ENCODE data around the gene MAGEB1. TPM values are rescaled to one million over a fixed set of nuclear protein-coding genes. Genes with fewer than 3 reads are reported as not detected.

Gene MAGEB1
- total RNA-seq, 2 experiments from 2014 or later = not detected

DNA sequence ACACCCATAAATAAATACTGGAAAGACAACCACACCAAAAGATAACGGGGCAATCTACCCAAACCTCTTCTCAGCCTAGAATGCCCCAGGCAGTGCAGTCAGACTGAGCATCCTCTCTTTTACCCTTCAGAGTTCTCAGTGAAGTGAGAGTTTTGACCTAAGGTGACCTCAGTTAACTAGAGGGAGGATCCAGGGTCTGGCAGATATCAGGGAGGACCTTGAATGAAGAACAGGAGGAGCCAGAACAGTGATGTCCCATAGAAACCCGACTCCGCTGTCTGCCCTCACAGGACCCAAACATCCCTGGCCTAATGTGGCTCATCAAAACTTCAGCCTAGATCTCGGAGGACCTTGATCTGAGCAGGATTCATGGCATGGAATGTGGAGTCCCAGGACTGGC, 16.6 kb upstream of the MAGEB1 start, which contains the start of gene MAGEB3:
Gene MAGEB3, plus strand, starts transcription at position 263 of the 400 bp plus-strand sequence. CDS start 5,268 bp downstream, outside the sequence.
- Histone ChIP-seq H3K9me2 (ENCODE audit: insufficient read depth, low read length) (no peaks in the 10 kb centered on the region), H3K4me2 (ENCODE audit: low read length) (no peak within 1 kb of the TSS), H3K9me3 (ENCODE audit: low read length) (no peaks in the 10 kb centered on the region), H4K20me1 (ENCODE audit: insufficient read depth, low read length) (no peaks in the 10 kb centered on the region), H2AFZ (ENCODE audit: low read length) (no peak within 1 kb of the TSS), H3K27ac (ENCODE audit: low read depth, low read length, poor library complexity, severe bottlenecking) (no peak within 1 kb of the TSS), H3K4me1 (ENCODE audit: insufficient read depth, low read length, poor library complexity, severe bottlenecking) (no peaks in the 10 kb centered on the region), H3K36me3 (ENCODE audit: insufficient read depth, low read length) (no peaks in the 10 kb centered on the region), H3K4me3 (ENCODE audit: low read depth, low read length, poor library complexity, severe bottlenecking) (no peak within 1 kb of the TSS), H3K79me2 (ENCODE audit: insufficient read depth, low read depth, low read length) (no peaks in the 10 kb centered on the region)
- ChIA-PET POLR2A (no interaction called here), CTCF (ENCODE audit: unreplicated experiment) (no interaction called here)
- no peak for DNase-seq (ENCODE audit: low spot score)
- BruUV-seq (replicated peaks) = no TSS peak
- TF ChIP-seq, protein P1, sequence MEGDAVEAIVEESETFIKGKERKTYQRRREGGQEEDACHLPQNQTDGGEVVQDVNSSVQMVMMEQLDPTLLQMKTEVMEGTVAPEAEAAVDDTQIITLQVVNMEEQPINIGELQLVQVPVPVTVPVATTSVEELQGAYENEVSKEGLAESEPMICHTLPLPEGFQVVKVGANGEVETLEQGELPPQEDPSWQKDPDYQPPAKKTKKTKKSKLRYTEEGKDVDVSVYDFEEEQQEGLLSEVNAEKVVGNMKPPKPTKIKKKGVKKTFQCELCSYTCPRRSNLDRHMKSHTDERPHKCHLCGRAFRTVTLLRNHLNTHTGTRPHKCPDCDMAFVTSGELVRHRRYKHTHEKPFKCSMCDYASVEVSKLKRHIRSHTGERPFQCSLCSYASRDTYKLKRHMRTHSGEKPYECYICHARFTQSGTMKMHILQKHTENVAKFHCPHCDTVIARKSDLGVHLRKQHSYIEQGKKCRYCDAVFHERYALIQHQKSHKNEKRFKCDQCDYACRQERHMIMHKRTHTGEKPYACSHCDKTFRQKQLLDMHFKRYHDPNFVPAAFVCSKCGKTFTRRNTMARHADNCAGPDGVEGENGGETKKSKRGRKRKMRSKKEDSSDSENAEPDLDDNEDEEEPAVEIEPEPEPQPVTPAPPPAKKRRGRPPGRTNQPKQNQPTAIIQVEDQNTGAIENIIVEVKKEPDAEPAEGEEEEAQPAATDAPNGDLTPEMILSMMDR (conservative IDR thresholded peaks at IDR 0.05; ENCODE audit: low read length) = no peak
- TF ChIP-seq EZH2phosphoT487 (IDR thresholded peaks at IDR 0.05; ENCODE audit: borderline replicate concordance, low read depth, low read length) = no peak
- intact Hi-C loops (cut with micrococcal nuclease; ENCODE audit: unreplicated experiment) = no loop called here

DNA sequence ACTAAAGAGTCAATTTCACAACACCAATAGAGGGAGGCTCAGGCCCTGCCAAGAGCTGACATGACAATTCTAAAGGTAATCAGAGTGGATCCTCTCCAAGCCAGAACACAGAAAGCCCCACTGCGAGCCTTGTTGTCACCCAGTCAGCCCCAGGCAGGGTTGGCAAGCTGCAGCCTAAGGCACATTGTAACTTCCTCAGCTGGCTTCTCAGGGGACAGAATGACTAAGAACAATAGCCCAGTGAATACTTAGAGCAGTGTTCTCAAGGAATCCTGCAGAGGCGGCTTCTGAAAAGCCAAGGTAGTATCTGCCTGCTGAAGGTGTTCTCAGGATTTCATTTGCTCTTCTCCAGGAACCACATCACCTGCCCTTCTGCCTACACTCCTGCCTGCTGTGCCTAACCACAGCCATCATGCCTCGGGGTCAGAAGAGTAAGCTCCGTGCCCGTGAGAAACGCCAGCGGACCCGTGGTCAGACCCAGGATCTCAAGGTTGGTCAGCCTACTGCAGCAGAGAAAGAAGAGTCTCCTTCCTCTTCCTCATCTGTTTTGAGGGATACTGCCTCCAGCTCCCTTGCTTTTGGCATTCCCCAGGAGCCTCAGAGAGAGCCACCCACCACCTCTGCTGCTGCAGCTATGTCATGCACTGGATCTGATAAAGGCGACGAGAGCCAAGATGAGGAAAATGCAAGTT, 5.1 kb upstream of the MAGEB1 start, which contains the start of gene MAGEB4:
Gene MAGEB4, plus strand, starts transcription at position 277 of the 692 bp plus-strand sequence. Its CDS starts 136 bp downstream, at position 413.
- no peaks in the 10 kb centered on the region for H3K4me1 ChIP-seq (ENCODE audit: insufficient read depth, low read length, poor library complexity, severe bottlenecking)
- DNase-seq (ENCODE audit: low spot score) = no peak
- ChIA-PET CTCF (ENCODE audit: unreplicated experiment) (no interaction called here), POLR2A (no interaction called here)
- BruUV-seq (replicated peaks) = no TSS peak
- no peaks in the 10 kb centered on the region for H4K20me1 ChIP-seq (ENCODE audit: insufficient read depth, low read length)
- H3K27ac ChIP-seq (ENCODE audit: low read depth, low read length, poor library complexity, severe bottlenecking) = no peak within 1 kb of the TSS
- H3K4me2 ChIP-seq (ENCODE audit: low read length) = no peak within 1 kb of the TSS
- H3K36me3 ChIP-seq (ENCODE audit: insufficient read depth, low read length) = no peaks in the 10 kb centered on the region
- H3K4me3 ChIP-seq (ENCODE audit: low read depth, low read length, poor library complexity, severe bottlenecking) = no peak within 1 kb of the TSS
- no peaks in the 10 kb centered on the region for H3K9me3 ChIP-seq (ENCODE audit: low read length)
- intact Hi-C loops (cut with micrococcal nuclease; ENCODE audit: unreplicated experiment) = no loop called here
- H2AFZ ChIP-seq (ENCODE audit: low read length) = no peak within 1 kb of the TSS
- H3K79me2 ChIP-seq (ENCODE audit: insufficient read depth, low read depth, low read length) = no peaks in the 10 kb centered on the region
- H3K9me2 ChIP-seq (ENCODE audit: insufficient read depth, low read length) = no peaks in the 10 kb centered on the region
- TF ChIP-seq EZH2phosphoT487 (IDR thresholded peaks at IDR 0.05; ENCODE audit: borderline replicate concordance, low read depth, low read length) = no peak
- TF ChIP-seq, protein P1 (conservative IDR thresholded peaks at IDR 0.05; ENCODE audit: low read length) = no peak

DNA sequence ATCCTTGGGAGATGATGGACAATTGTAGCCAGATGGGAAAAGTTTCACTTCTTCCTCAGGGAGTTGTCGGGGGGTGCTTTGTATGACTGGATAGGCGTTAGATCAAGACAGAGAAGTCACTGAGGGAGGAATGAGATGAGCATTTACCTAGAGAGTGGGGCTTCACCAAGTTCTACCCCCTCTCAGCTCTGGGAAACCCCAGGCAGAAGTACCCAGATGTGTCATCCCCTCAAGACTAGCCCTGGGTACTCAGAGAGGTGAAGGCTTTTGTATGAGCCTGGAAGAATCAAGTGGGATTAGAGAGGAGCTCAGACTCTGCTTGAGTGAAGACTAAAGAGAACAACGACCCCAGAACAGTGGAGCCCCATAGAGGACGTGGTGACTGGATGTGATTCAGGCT, 1.9 kb downstream of the MAGEB1 start:
- no peaks in the 10 kb centered on the region for H3K79me2 ChIP-seq (ENCODE audit: insufficient read depth, low read depth, low read length)
- CTCF ChIA-PET (ENCODE audit: unreplicated experiment) = no interaction called here
- no peaks in the 10 kb centered on the region for H3K4me1 ChIP-seq (ENCODE audit: insufficient read depth, low read length, poor library complexity, severe bottlenecking)
- POLR2A ChIA-PET = no interaction called here
- no peak overlapping the region for H3K4me2 ChIP-seq (ENCODE audit: low read length)
- no peaks in the 10 kb centered on the region for H3K9me2 ChIP-seq (ENCODE audit: insufficient read depth, low read length)
- no TSS peak for BruUV-seq (replicated peaks)
- no peak overlapping the region for H2AFZ ChIP-seq (ENCODE audit: low read length)
- H4K20me1 ChIP-seq (ENCODE audit: insufficient read depth, low read length) = no peaks in the 10 kb centered on the region
- H3K4me3 ChIP-seq (ENCODE audit: low read depth, low read length, poor library complexity, severe bottlenecking) = no peak overlapping the region
- TF ChIP-seq, protein P1 (conservative IDR thresholded peaks at IDR 0.05; ENCODE audit: low read length) = no peak
- TF ChIP-seq EZH2phosphoT487 (IDR thresholded peaks at IDR 0.05; ENCODE audit: borderline replicate concordance, low read depth, low read length) = no peak
- DNase-seq (ENCODE audit: low spot score) = no peak
- no peaks in the 10 kb centered on the region for H3K36me3 ChIP-seq (ENCODE audit: insufficient read depth, low read length)
- H3K27ac ChIP-seq (ENCODE audit: low read depth, low read length, poor library complexity, severe bottlenecking) = no peak overlapping the region
- intact Hi-C loops (cut with micrococcal nuclease; ENCODE audit: unreplicated experiment) = no loop called here
- no peaks in the 10 kb centered on the region for H3K9me3 ChIP-seq (ENCODE audit: low read length)

Measured in OCI-LY7 (cell line).